OCI-LY7 (cell line): Measurements from ENCODE around the gene REM1. TPM values are rescaled to one million over a fixed set of nuclear protein-coding genes. Genes with fewer than 3 reads are reported as not detected.
A peak's percentile ranks its signal among the peaks of the same experiment; 100 is the strongest.

ENCODE experiments used
- BruUV-seq: library from RNA; stranded (reverse); fragments of 400-500 nt; replicated peaks from 2 replicates; lab custom pipeline; 2021; lab: Mats Ljungman, UMichigan
- CTCF ChIA-PET: fragments of 300-600 bp; sonication (Branson Sonifier 250); formaldehyde crosslinking; loops from one replicate; lab custom pipeline; 2022; ENCODE audit warnings: antibody characterized with exemption; ENCODE audit not compliant: unreplicated experiment; lab: Charles Lee
- POLR2A ChIA-PET: fragments of 300-600 bp; sonication (Branson Sonifier 250); formaldehyde crosslinking; loops from one replicate; lab custom pipeline; 2022; ENCODE audit warnings: antibody characterized with exemption; lab: Charles Lee
- DNase-seq: peaks from one replicate; pipeline ENCODE4 v3.0.0-alpha.2; 2015; ENCODE audit warnings: low spot score
- H2AFZ ChIP-seq: fragments of 200-600 bp; sonication (generic), shearing (Covaris generic); 2 replicates; pipeline ENCODE4 v1.6.1; 2014; ENCODE audit warnings: mild to moderate bottlenecking, antibody characterized with exemption, low read length, moderate library complexity
- H3K27ac ChIP-seq: fragments of 200-600 bp; sonication (generic); 2 replicates; pipeline ENCODE4 v1.5.1; 2014; ENCODE audit warnings: mixed run types, low read depth, mild to moderate bottlenecking, moderate library complexity, low read length, inconsistent platforms; ENCODE audit not compliant: poor library complexity, severe bottlenecking
- H3K36me3 ChIP-seq: fragments of 200-600 bp; sonication (generic); 2 replicates; pipeline ENCODE4 v1.6.1; 2014; ENCODE audit warnings: mild to moderate bottlenecking, antibody characterized with exemption, low read length, moderate library complexity, mixed read lengths; ENCODE audit not compliant: insufficient read depth
- H3K4me1 ChIP-seq: fragments of 200-600 bp; sonication (generic); 2 replicates; pipeline ENCODE4 v1.5.1; 2014; ENCODE audit warnings: mild to moderate bottlenecking, low read length; ENCODE audit not compliant: insufficient read depth, poor library complexity, severe bottlenecking
- H3K4me2 ChIP-seq: fragments of 200-600 bp; sonication (generic); 2 replicates; pipeline ENCODE4 v1.6.1; 2014; ENCODE audit warnings: mild to moderate bottlenecking, low read length
- H3K4me3 ChIP-seq: fragments of 200-600 bp; sonication (generic); 2 replicates; pipeline ENCODE4 v1.5.1; 2014; ENCODE audit warnings: mild to moderate bottlenecking, low read depth, low read length; ENCODE audit not compliant: poor library complexity, severe bottlenecking
- H3K79me2 ChIP-seq: fragments of 200-600 bp; sonication (generic); 2 replicates; pipeline ENCODE4 v1.6.1; 2016; ENCODE audit warnings: low read depth, mild to moderate bottlenecking, low read length, moderate library complexity, mixed read lengths; ENCODE audit not compliant: insufficient read depth
- H3K9me2 ChIP-seq: fragments of 200-600 bp; sonication (generic); 2 replicates; pipeline ENCODE4 v1.6.1; 2016; ENCODE audit warnings: mild to moderate bottlenecking, low read length, mixed read lengths; ENCODE audit not compliant: insufficient read depth
- H3K9me3 ChIP-seq: fragments of 200-600 bp; sonication (generic); 2 replicates; pipeline ENCODE4 v1.6.1; 2014; ENCODE audit warnings: mild to moderate bottlenecking, mixed run types, low read length, mixed read lengths
- H4K20me1 ChIP-seq: fragments of 200-600 bp; sonication (generic); 2 replicates; pipeline ENCODE4 v1.6.1; 2014; ENCODE audit warnings: mild to moderate bottlenecking, antibody characterized with exemption, low read length, moderate library complexity, mixed read lengths; ENCODE audit not compliant: insufficient read depth
- EZH2phosphoT487 ChIP-seq: fragments of 200-600 bp; sonication (generic); IDR thresholded peaks from 2 replicates; pipeline ENCODE4 v1.6.1; 2018; ENCODE audit warnings: low read depth, borderline replicate concordance, mild to moderate bottlenecking, mixed run types, antibody characterized with exemption, low read length, moderate library complexity, mixed read lengths
- intact Hi-C: fragments of 100-400 bp; cut with micrococcal nuclease; formaldehyde crosslinking; loops from one replicate; pipeline ENCODE4 v1.10.0; 2022; ENCODE audit not compliant: unreplicated experiment
- total RNA-seq, 2 experiments: library from RNA; depleted of rRNA in 1 of 2; stranded (reverse); fragments of >200 nt in 1 of 2; shearing (Covaris generic) in 1 of 2; gene quantifications; 2 replicates each; pipeline ENCODE4 v1.2.3, GENCODE V29; 2014 to 2022
- TF ChIP-seq, protein P1 (sequence below): fragments of 200-600 bp; sonication (generic); conservative IDR thresholded peaks from 2 replicates; pipeline ENCODE4 v1.5.1; 2014; ENCODE audit warnings: mild to moderate bottlenecking, antibody characterized with exemption, low read length, moderate library complexity, mixed read lengths

The REM1 gene
- total RNA-seq, 2 experiments from 2014 or later, result not detected

DNA sequence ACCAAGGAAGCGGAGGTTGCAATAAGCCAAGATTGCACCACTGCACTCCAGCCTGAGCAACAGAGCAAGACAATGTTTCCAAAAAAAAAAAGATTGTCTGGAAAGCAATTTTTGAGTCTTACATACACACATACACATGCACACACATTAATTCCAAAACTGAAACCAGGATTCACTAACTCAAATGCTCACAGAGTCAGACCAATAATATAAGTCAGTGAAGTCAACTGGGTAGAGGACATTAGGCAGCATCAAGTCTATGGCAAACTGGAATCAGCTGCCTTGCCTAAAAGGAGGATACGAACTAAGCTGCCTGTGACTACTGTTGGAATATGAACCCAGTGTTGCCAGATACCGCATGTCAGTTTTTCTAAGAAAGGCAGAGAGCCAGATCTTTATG lies 15.7 kb downstream of the REM1 start:
- H2AFZ ChIP-seq, result no peak overlapping the region
- no peaks in the 10 kb centered on the region for H3K9me2 ChIP-seq
- no peaks in the 10 kb centered on the region for H3K9me3 ChIP-seq
- no peaks in the 10 kb centered on the region for H4K20me1 ChIP-seq
- DNase-seq, result no peak
- no peaks in the 10 kb centered on the region for H3K4me1 ChIP-seq
- ChIA-PET POLR2A (interaction anchor here (0.7 kb wide), 1 partner anchor 16 kb away, joined by 4 read pairs; the partner anchor contains the start of gene DEFB124), CTCF (no interaction called here)
- BruUV-seq, result no TSS peak
- no peak for TF ChIP-seq EZH2phosphoT487
- TF ChIP-seq, protein P1, sequence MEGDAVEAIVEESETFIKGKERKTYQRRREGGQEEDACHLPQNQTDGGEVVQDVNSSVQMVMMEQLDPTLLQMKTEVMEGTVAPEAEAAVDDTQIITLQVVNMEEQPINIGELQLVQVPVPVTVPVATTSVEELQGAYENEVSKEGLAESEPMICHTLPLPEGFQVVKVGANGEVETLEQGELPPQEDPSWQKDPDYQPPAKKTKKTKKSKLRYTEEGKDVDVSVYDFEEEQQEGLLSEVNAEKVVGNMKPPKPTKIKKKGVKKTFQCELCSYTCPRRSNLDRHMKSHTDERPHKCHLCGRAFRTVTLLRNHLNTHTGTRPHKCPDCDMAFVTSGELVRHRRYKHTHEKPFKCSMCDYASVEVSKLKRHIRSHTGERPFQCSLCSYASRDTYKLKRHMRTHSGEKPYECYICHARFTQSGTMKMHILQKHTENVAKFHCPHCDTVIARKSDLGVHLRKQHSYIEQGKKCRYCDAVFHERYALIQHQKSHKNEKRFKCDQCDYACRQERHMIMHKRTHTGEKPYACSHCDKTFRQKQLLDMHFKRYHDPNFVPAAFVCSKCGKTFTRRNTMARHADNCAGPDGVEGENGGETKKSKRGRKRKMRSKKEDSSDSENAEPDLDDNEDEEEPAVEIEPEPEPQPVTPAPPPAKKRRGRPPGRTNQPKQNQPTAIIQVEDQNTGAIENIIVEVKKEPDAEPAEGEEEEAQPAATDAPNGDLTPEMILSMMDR, result no peak
- no peak overlapping the region for H3K4me2 ChIP-seq
- H3K27ac ChIP-seq, result no peak overlapping the region
- H3K36me3 ChIP-seq, result no peaks in the 10 kb centered on the region
- H3K79me2 ChIP-seq, result no peaks in the 10 kb centered on the region
- intact Hi-C loops, result no loop called here
- no peak overlapping the region for H3K4me3 ChIP-seq

DNA sequence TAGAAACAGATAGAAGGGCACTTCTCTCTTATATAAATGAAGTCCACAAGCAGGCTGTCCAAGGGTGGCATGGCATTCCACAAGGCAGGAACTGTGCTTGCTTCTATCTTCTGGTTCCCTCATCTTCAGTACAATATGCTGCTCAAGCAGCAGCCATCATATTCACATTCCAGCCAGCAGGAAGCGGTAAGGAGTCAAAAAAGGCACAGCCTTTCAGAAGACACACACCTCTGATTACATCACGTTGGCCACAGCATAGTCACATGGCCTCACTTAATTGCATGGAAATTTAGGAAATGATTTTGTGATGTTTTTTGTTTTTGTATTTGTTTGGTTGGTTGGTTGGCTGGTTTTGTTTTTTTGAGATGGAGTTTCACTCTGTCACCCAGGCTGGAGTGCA lies 19.0 kb downstream of the REM1 start:
- ChIA-PET POLR2A (no interaction called here), CTCF (no interaction called here)
- intact Hi-C loops, result no loop called here

DNA sequence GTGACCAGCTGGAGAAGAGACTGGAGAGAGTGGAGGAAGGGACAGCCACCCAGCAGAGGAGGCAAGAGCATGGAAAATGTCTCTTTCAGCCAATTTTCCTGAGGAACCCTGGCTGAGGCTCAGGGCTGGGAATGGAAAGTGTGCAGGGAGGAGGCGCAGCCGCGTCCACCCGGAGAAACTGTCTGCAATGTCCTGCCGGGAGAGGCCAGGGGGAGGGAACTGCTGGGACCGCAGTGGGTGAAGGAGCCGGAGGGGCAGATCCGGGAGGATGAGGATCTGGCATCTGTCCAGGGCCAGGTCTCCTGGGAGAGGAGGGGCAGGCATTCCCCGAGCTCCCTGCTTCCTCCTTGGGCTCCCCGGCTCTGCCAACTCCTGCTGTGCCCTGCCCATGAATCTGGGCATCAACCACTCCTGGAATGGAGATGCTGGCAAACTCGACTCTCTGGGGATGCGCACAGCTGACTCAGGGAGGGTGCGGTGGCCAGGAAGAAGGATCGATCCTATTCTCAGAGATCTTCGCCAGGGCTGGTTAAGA lies 21.7 kb downstream of the REM1 start:
- Histone ChIP-seq H3K4me2 (no peak overlapping the region), H3K4me1 (no peaks in the 10 kb centered on the region), H3K9me2 (no peaks in the 10 kb centered on the region), H2AFZ (no peak overlapping the region), H3K27ac (no peak overlapping the region), H3K36me3 (no peaks in the 10 kb centered on the region), H3K9me3 (no peaks in the 10 kb centered on the region), H4K20me1 (no peaks in the 10 kb centered on the region), H3K79me2 (no peaks in the 10 kb centered on the region), H3K4me3 (no peak overlapping the region)
- CTCF ChIA-PET, result no interaction called here
- no TSS peak for BruUV-seq
- DNase-seq, result no peak
- TF ChIP-seq, protein P1, result no peak
- POLR2A ChIA-PET, result no interaction called here
- intact Hi-C loops, result no loop called here

More for the DNA sequence above, 19.0 kb downstream of the REM1 start:
- Histone ChIP-seq H3K9me3 (no peaks in the 10 kb centered on the region), H3K4me3 (no peak overlapping the region), H2AFZ (no peak overlapping the region), H3K79me2 (no peaks in the 10 kb centered on the region), H3K9me2 (no peaks in the 10 kb centered on the region), H4K20me1 (no peaks in the 10 kb centered on the region), H3K4me2 (no peak overlapping the region), H3K27ac (no peak overlapping the region), H3K36me3 (no peaks in the 10 kb centered on the region), H3K4me1 (no peaks in the 10 kb centered on the region)
- no TSS peak for BruUV-seq
- no peak for TF ChIP-seq EZH2phosphoT487
- TF ChIP-seq, protein P1, result peak; percentile 32; the same call in 1 of the 2 replicates
- no peak for DNase-seq
